T-helper 22 cell (primary cell): ENCODE data around the gene PRKCB.

Experiments used
- DNase-seq: peaks from one replicate; pipeline ENCODE4 v3.0.0-alpha.2; 2020; ENCODE audit warnings: low read depth

The PRKCB gene

DNA sequence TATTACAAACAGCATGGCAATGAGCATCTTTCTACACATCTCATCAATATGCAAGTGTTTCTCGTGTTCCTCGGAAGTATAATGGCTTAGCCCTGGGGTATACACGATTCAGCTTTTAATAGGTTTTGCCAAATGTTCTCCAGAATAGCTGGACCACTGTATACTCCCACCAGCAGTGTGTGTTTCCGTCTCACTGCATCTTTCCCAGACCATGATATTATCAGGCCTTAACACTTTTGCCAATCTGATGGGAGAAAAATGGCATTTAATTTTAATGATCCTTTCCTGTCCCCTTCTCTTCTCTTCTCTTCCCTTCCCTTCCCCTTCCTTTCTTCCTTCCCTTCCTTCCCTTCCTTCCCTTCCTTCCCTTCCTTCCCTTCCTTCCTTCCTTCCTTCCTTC, 30.8 kb downstream of the PRKCB start:
- DNase-seq: no peak

DNA sequence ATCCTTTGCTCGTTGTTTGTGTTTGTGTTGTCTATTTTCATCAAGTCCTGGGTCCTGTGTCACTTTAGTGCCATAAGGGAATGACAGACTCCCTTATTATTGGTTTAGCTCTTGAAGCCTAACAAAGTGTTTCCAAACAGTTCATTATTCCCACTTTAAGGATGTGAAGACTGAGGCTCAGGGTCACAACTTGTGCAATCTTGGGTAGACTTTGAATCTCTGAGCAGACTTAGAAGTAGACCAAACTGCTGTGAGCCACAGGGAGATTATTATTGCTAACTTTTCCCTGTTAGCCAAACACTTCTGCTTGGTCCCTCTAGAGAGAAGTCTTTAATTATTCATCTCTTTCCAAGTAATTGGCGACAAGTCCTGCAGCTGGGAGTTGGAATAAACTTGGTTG, 31.8 kb downstream of the PRKCB start:
- DNase-seq: no peak

- DNase-seq: no peak
These were observed 32.4 kb downstream of the PRKCB start for GRCh38 chr16:23868136-23868535.

- no peak for DNase-seq
These were observed 33.3 kb downstream of the PRKCB start for GRCh38 chr16:23869052-23869451.

DNA sequence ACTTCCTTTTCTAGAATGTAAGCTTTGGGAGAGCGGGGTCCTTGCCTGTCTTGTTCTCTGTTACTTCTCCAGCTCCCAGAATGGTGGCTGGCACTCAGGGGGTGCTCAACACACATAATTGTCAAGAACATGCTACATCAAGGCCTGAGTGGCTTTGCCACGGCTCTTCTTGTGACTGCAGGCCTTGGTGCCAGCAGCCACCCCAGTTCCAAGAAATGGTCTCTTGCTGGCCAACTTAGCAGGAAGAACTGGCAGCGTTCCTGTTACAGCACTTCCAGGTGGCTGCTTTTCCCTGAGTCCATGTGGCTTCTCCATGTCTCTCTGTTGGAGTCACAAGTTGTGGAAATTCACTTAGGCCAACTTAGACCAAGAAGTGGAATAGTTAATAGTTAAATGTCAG, 36.1 kb downstream of the PRKCB start:
- DNase-seq: no peak

- DNase-seq: no peak
These were observed 39.0 kb downstream of the PRKCB start for GRCh38 chr16:23874613-23875294.

DNA sequence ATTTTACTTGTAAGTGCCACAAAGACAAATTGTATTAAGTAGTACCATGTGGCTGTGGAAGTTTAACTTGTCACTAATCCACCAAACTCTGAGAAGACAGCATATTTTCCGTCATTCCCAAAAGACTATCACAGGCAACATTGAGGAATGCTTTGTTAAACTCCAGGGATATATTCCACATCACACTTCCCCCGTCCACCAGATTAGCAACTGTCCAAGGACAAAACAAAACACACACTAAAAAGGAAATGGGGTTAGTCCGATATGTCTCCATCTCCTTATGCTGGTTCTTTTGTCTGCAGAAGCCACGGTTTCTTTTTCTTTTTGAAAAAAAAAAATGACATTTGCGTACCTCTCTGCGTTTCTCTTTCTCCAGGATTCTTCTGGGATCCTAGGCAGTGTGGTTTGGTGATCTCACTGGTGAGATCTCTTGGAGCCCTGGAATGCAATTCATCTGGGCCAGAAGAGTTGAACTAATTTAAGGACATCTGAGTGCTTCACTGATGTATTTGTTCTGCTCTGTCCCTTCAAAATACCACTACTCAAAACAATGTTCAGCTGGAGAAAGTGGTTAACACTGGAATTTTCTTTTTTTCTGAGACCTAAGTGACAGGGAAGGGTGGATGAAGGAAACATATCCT, 40.6 kb downstream of the PRKCB start:
- DNase-seq: no peak

DNA sequence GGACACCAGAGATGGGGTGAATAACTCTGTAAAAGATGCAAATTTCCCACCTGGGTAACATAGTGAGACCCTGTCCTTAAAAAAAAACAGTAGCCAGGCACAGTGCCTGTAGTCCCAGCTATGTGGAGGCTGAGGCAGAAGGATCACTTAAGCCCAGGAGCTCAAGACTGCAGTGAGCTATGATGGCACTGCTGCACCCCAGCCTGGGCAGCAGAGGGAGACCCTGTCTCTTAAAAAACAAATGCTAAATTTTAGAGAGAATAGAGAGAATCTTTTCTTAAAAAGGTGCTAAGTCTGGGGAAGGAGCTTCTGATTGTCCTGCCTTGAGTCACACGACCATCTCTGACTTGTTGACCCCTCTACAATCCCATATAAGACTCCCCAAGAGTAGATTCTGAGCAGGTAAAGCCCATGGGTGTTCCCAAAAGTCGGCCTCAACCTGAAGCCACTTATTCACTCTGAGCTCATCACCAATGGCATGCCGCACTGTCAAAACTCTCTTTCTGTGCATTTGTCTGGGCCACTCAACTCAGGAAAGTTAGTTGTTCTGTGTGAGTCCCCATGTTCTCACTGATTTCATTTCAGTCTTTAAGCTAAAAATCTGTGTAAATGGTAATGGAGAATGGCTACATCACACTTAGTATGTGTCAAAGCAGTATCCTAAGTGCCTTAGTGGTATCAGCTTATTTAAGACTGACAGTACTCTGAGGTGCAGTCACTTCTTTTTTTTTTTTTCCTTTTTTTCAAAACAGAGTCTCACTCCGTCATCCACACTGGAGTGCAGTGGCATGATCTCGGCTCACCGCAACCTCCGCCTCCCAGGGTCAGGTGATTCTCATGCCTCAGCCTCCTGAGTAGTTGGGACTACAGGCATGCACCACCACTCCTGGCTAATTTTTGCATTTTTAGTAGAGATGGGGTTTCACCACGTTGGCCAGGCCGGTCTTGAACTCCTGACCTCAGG, 41.6 kb downstream of the PRKCB start:
- no peak for DNase-seq

DNA sequence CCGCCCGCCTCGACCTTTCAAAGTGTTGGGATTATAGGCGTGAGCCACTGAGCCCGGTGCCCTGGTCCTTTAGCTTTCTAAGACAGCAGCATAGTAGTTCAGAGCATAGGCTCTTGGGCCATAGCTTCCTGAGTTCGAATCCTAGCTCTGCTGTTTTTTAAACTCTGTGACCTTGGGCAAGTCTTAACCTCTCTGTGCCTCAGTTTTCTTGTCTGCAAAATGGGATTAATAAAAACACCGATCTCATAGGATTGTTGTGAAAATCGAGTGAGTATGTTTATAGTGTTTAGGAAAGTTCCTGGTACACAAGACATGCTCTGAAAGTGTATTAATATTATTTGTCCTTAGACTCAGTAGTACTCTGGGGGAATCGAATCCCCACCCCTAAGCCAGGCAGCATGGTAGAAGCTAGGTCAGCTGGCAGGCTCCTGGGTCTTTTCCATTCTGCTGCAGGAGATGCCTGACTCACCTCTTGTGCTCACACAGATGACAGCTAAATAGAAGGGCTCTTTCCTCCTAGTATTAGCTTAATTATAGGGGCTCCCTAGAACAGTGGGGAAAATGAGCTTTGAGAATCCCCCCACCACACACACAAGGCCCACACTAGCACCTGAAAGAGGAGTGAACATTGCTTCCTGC, 44.1 kb downstream of the PRKCB start:
- no peak for DNase-seq

DNA sequence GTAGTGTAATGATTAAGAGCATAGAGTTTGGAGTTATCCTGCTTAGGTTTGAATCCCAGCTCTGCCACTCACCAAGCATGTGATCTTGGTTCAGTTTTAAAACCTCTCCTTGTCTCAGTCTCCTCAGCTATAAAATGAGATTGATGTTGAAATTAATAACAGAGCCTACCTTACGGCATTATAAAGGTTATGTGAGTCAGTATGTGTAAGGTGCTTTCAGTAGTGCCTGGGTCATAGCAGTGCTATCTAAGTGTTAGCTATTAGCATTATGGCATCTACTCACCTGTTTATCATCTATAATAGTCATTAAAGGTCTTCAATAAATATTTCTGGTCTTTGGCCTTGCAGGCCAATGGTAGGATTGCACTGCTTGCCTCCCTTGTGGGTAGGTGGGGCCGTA, 53.4 kb downstream of the PRKCB start:
- no peak for DNase-seq

DNA sequence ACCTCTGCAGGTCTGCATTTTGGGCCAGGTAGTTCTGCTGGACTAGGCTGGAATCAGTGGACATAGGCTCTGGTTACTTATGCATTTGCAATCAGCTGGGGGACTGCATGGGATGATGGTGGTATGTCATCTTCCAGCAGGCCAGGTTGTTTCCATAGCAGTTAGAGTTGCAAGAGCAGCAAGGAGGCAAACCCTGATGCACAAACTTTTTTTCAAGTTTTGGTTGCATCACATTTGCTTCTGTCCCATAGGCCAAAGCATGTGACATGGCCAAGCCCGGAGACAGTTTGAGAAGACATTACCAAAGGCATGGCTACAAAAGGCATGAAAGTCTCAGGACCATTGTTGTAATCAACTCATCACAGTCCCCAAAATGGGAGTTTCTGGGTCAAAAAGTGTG, 58.2 kb downstream of the PRKCB start:
- no peak for DNase-seq

DNA sequence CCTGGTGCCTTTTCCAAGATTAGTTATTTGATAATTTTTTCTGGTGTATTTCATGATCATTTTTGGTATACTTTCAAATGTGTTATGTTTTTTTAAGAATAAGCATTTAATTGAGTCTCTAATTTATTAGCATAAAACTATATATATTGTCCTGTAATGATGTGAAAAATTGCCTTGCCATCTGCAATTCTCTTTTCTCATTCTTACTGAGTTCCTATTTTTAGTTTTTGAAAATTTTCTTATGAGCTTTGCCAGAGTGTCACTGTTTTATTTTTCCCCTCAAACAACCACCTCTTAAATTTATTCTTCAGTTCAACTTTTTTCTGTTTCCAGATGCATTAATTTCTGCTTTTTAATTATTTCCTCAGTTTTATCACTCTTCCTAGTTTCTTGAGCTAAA, 59.3 kb downstream of the PRKCB start:
- no peak for DNase-seq

GRCh38 chr16:23896832-23897821, 61.3 kb downstream of the PRKCB start:
- DNase-seq: no peak

DNA sequence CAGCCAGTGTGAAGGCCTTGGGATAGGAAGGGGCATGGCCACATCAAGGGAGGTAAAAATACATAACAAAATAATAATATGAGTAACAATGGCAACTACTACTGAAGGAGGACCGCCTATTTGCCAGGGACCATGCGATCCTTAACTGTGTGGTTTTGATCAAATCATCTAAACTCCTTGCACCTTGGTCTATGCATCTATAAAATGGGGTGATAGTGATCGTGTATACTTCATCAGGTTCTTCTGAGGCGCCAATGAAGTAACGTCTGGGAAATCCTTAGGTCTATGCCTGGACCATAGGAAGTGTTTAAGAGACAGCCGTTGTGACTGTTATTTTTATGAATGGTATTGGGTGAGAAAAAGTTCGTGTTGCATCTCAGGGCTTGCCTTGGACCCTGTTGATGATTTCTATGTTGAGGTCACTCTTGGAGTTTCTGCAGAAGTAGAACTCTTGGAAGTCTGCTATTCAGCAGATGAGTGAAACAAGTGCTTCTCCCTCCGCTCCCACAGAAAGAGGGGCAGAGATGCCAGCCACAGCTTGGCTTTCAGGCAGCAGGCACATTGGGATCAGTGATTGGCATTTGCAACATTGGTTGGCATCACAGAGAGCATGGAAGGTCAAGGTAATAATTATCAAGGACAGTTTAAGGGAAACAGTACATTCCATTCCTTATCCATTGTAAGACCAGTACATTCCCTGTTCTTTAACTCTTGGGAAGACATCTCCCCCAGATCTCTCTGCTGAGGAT, 63.1 kb downstream of the PRKCB start:
- DNase-seq: no peak

GRCh38 chr16:23899869-23900268, 64.1 kb downstream of the PRKCB start:
- DNase-seq: no peak

DNA sequence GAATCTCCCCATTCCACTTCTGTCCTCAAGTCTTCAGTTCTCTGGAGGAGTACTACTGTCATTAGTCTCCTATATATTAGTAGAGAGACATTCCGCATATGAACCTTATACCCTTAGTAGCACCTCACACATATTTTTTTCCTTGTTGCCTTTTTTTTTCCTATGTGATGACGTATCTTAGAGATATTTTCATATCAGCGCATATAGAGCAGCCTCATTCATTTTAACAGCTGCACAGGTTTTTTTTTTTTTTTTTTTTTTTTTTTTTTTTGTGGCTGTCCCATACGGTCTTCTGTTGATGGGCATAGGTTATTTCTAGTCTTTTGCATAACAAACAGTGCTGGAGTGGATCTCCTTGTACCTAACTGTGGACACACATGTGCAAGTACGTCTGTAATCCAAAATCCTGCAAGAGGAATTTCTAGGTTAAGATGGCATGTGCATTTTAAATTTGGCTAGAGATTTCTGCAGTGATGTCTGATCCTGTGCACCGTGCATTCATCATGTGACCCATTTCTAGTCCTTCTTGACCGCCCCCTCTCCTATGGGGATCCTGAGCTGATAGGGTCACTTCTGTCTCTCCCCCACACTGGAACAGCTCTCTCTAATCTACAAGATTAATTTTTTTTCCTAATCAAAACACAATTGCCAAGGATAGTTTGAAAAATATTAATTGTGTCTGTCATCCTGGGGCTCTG, 64.8 kb downstream of the PRKCB start:
- DNase-seq: no peak

DNA sequence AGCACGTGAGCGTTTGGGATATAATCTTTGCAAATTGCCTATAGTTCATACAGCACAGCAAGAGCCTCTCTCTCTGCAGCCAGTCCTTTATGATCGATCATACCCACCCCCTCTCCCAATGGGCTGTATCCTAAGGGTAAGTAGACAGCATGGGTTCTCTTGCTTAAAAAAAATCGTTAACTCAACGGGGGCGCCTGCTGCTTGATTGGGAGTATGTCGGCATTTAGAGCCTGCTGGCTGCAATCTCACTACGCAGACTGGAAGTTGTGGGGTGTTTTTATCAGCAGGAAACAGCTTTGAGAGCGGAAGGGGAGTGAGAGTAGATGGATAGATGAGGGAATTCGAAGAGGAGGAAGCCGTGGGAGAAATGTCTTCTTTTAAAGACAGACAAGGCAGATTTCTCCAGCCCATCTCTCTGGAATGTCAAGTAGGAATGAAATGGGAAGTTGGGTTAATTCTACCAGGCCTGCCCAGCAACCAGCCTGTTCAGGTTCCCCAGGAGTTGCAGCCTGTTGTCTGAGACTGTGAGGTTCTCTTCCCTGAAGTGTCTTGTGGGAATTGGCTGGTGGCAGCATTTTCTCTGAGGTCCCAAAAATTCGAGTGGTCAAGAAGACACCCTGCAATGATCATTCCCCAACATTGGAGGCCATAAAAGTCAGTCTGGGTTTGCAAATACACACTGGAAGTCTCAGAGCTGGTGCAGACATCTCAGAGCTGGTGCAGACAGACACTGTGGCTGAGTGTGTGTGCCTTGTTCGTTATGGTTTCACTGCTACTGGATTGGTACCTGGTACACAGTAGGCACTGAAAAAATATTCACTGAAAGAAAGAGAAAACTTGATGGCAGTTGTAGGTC, 65.6 kb downstream of the PRKCB start:
- DNase-seq: no peak

- DNase-seq: no peak
These were observed 66.4 kb downstream of the PRKCB start for GRCh38 chr16:23902034-23902747.
